Peyer's patch (tissue), 4 donors: ENCODE results near the gene FABP7. TPM values are rescaled to one million over a fixed set of nuclear protein-coding genes. Genes with fewer than 3 reads are reported as not detected.

Experiments
- DNase-seq, 3 donors: peaks; one replicate each; pipeline ENCODE4 v3.0.0-alpha.2; 2017 to 2019
- H3K27ac ChIP-seq, 4 donors: fragments of 200-600 bp; sonication (generic); one replicate each; pipeline ENCODE4 v1.5.1; 2016 to 2019
- H3K27me3 ChIP-seq, 2 donors: fragments of 200-600 bp; sonication (generic); one replicate each; pipeline ENCODE4 v1.5.1; 2019
- H3K36me3 ChIP-seq, 3 donors: fragments of 200-600 bp; sonication (generic); one replicate each; pipeline ENCODE4 v1.5.1; 2016 to 2019
- H3K4me1 ChIP-seq, 4 donors: fragments of 200-600 bp; sonication (generic); one replicate each; pipeline ENCODE4 v1.5.1; 2016 to 2019
- H3K4me3 ChIP-seq, 4 donors: fragments of 200-600 bp; sonication (generic); 1 replicate in 3 of 4; 2 replicates in 1 of 4; pipeline ENCODE4 v1.5.1; 2016 to 2019; ENCODE audit warnings: mild to moderate bottlenecking in 1 of 4
- H3K9me3 ChIP-seq, 4 donors: fragments of 200-600 bp; sonication (generic); one replicate each; pipeline ENCODE4 v1.5.1; 2016 to 2019; ENCODE audit warnings: mild to moderate bottlenecking in 1 of 4
- CTCF ChIP-seq, 6 experiments: fragments of 450-650 bp in 4 of 6; fragments of 200-600 bp in 2 of 6; sonication (generic) in 1 of 6; IDR thresholded peaks; one replicate each; pipeline ENCODE4 v1.5.1; 2017 to 2019; ENCODE audit warnings: antibody characterized with exemption in 6 of 6, mild to moderate bottlenecking in 3 of 6, moderate library complexity in 1 of 6
- POLR2A ChIP-seq, 2 donors: fragments of 450-650 bp; IDR thresholded peaks; one replicate each; pipeline ENCODE4 v1.5.1; 2017; ENCODE audit warnings: antibody characterized with exemption in 2 of 2, mild to moderate bottlenecking in 2 of 2, moderate library complexity in 2 of 2
- total RNA-seq, 4 donors: library from RNA; depleted of rRNA; stranded (reverse); fragments of >200 nt; gene quantifications; one replicate each; pipeline ENCODE4 v1.1.0, GENCODE V29; 2016

Gene FABP7
- total RNA-seq, 4 donors from 2014 or later = not detected

GRCh38 chr6:122778302-122778701 is 1.2 kb upstream of the FABP7 start:
- no peak for DNase-seq

GRCh38 chr6:122778985-122779661 is 393 bp upstream of the FABP7 start:
- Histone ChIP-seq H3K27me3 (no peaks in the 10 kb centered on the region), H3K36me3 (no peaks in the 10 kb centered on the region), H3K27ac (no peak overlapping the region), H3K4me3 (no peak overlapping the region), H3K9me3 (no peaks in the 10 kb centered on the region), H3K4me1 (no peaks in the 10 kb centered on the region)
- TF ChIP-seq POLR2A (IDR thresholded peaks at IDR 0.05) (no peak), CTCF (IDR thresholded peaks at IDR 0.05) (no peak)
- no peak for DNase-seq

More at GRCh38 chr6:122778302-122778701, 1.2 kb upstream of the FABP7 start:
- H3K4me3 ChIP-seq = no peak overlapping the region
- H3K4me1 ChIP-seq = no peaks in the 10 kb centered on the region
- H3K9me3 ChIP-seq = no peaks in the 10 kb centered on the region
- H3K27me3 ChIP-seq = no peaks in the 10 kb centered on the region
- H3K36me3 ChIP-seq = no peaks in the 10 kb centered on the region
- TF ChIP-seq CTCF (IDR thresholded peaks at IDR 0.05) = no peak
- no peak overlapping the region for H3K27ac ChIP-seq

- H3K27ac ChIP-seq = no peak overlapping the region
- no peaks in the 10 kb centered on the region for H3K27me3 ChIP-seq
- no peaks in the 10 kb centered on the region for H3K9me3 ChIP-seq
- H3K4me1 ChIP-seq = no peaks in the 10 kb centered on the region
- DNase-seq = no peak
- TF ChIP-seq POLR2A (IDR thresholded peaks at IDR 0.05) (no peak), CTCF (IDR thresholded peaks at IDR 0.05) (no peak)
- no peak overlapping the region for H3K4me3 ChIP-seq
- no peaks in the 10 kb centered on the region for H3K36me3 ChIP-seq
Observed at GRCh38 chr6:122780114-122780513, 598 bp downstream of the FABP7 start.

GRCh38 chr6:122781716-122782115 is 2.2 kb downstream of the FABP7 start:
- Histone ChIP-seq H3K9me3 (no peaks in the 10 kb centered on the region), H3K27ac (no peak overlapping the region), H3K4me1 (no peaks in the 10 kb centered on the region), H3K4me3 (no peak overlapping the region), H3K27me3 (no peaks in the 10 kb centered on the region), H3K36me3 (no peaks in the 10 kb centered on the region)
- TF ChIP-seq POLR2A (IDR thresholded peaks at IDR 0.05) (no peak), CTCF (IDR thresholded peaks at IDR 0.05) (no peak)
- DNase-seq = no peak

GRCh38 chr6:122783401-122783800 is 3.9 kb downstream of the FABP7 start:
- no peak for DNase-seq

More at GRCh38 chr6:122783401-122783800, 3.9 kb downstream of the FABP7 start:
- no peaks in the 10 kb centered on the region for H3K27me3 ChIP-seq
- no peaks in the 10 kb centered on the region for H3K36me3 ChIP-seq
- peaks cover 0 to 3% (median 0%) of the 10 kb centered on the region in 4 donors for H3K4me1 ChIP-seq
- no peak overlapping the region for H3K27ac ChIP-seq
- no peak overlapping the region for H3K4me3 ChIP-seq
- H3K9me3 ChIP-seq = no peaks in the 10 kb centered on the region
- TF ChIP-seq CTCF (IDR thresholded peaks at IDR 0.05) (no peak), POLR2A (IDR thresholded peaks at IDR 0.05) (no peak)
